ENCODE results near the gene DNAJA3. TPM values are rescaled to one million over a fixed set of nuclear protein-coding genes. Genes with fewer than 3 reads are reported as not detected.

The DNAJA3 gene
- total RNA-seq, 1 donor from 2014 or later = 73.1 TPM

Other genes starting within 250 kb of the DNAJA3 start
- gene SRL, start 183.8 kb upstream of the DNAJA3 start, total RNA-seq = 10.1 TPM
- gene TFAP4, start 152.8 kb upstream of the DNAJA3 start, total RNA-seq = 18.1 TPM
- 11.7 TPM for gene GLIS2, start 109.8 kb upstream of the DNAJA3 start, total RNA-seq
- gene PAM16, start 74.5 kb upstream of the DNAJA3 start, total RNA-seq = 58.6 TPM
- gene VASN, start 54.0 kb upstream of the DNAJA3 start, total RNA-seq = 13.4 TPM
- gene CORO7, start 9.3 kb upstream of the DNAJA3 start, total RNA-seq = 43.8 TPM
- 54.5 TPM for gene NMRAL1, start 48.8 kb downstream of the DNAJA3 start, total RNA-seq
- gene HMOX2, start 50.5 kb downstream of the DNAJA3 start, total RNA-seq = 44.2 TPM
- 32.4 TPM for gene CDIP1, start 112.9 kb downstream of the DNAJA3 start, total RNA-seq
- not detected for gene C16orf96, start 130.5 kb downstream of the DNAJA3 start, total RNA-seq
- gene UBALD1, start 189.0 kb downstream of the DNAJA3 start, total RNA-seq = 27.2 TPM
- gene MGRN1, start 199.0 kb downstream of the DNAJA3 start, total RNA-seq = 104 TPM

Measured in ureter (tissue), 1 donor.